ENCODE data around the gene ATP8B1.

GRCh38 chr18:57627488-57627887 lies 175.6 kb downstream of the ATP8B1 start:
- no peak for TF ChIP-seq CTCF (IDR thresholded peaks at IDR 0.05; ENCODE audit: insufficient read depth, low read length, poor library complexity, severe bottlenecking)
- no peak for TF ChIP-seq EZH2phosphoT487 (conservative IDR thresholded peaks at IDR 0.05; ENCODE audit: low read length)

Data from SU-DHL-6 (cell line).